Measurements from ENCODE around the gene CUX1. TPM values are rescaled to one million over a fixed set of nuclear protein-coding genes. Genes with fewer than 3 reads are reported as not detected.
"Not testable (repeated sequence)": the region's sequence is repeated elsewhere in the genome, so short reads cannot be mapped to it uniquely, and the experiment has no call there.

CUX1 gene
- total RNA-seq, 2 experiments from 2014 or later: 30.7 to 31.2 TPM

- peaks cover 2% of the 10 kb centered on the region for H3K4me1 Mint-ChIP-seq (ENCODE audit: low read depth)
- ChIA-PET POLR2A (interaction anchor here (0.5 kb wide), 1 partner anchor 617 kb away, joined by 3 read pairs; no protein-coding TSS in a partner anchor), CTCF (no interaction called here)
- no peaks in the 10 kb centered on the region for H3K36me3 Mint-ChIP-seq (ENCODE audit: low read depth)
- no peaks in the 10 kb centered on the region for H3K9me3 Mint-ChIP-seq (ENCODE audit: insufficient read depth)
- H3K27me3 Mint-ChIP-seq (ENCODE audit: low read depth): no peaks in the 10 kb centered on the region
- ATAC-seq: no peak
- H3K27ac Mint-ChIP-seq: no peak overlapping the region
- H3K4me3 Mint-ChIP-seq: no peak overlapping the region
- no peak for DNase-seq
These were observed 227.7 kb downstream of the CUX1 start for GRCh38 chr7:102044984-102045673.

GRCh38 chr7:102045681-102046372 lies 228.4 kb downstream of the CUX1 start:
- no peak for ATAC-seq
- POLR2A ChIA-PET: interaction anchor here (0.5 kb wide), 1 partner anchor 618 kb away, joined by 3 read pairs; no protein-coding TSS in a partner anchor

GRCh38 chr7:102046373-102047117 lies 229.1 kb downstream of the CUX1 start:
- H3K4me3 Mint-ChIP-seq: no peak overlapping the region
- no peak for DNase-seq
- no peaks in the 10 kb centered on the region for H3K9me3 Mint-ChIP-seq (ENCODE audit: insufficient read depth)
- no peaks in the 10 kb centered on the region for H3K27me3 Mint-ChIP-seq (ENCODE audit: low read depth)
- H3K27ac Mint-ChIP-seq: no peak overlapping the region
- peaks cover 2% of the 10 kb centered on the region for H3K4me1 Mint-ChIP-seq (ENCODE audit: low read depth)
- no peak for ATAC-seq
- no peaks in the 10 kb centered on the region for H3K36me3 Mint-ChIP-seq (ENCODE audit: low read depth)
- POLR2A ChIA-PET: no interaction called here
- CTCF ChIA-PET: no interaction called here

More at GRCh38 chr7:102045681-102046372, 228.4 kb downstream of the CUX1 start:
- CTCF ChIA-PET: no interaction called here
- Mint-ChIP-seq H3K27ac (no peak overlapping the region), H3K4me1 (ENCODE audit: low read depth) (peaks cover 2% of the 10 kb centered on the region), H3K4me3 (no peak overlapping the region), H3K9me3 (ENCODE audit: insufficient read depth) (no peaks in the 10 kb centered on the region), H3K36me3 (ENCODE audit: low read depth) (no peaks in the 10 kb centered on the region), H3K27me3 (ENCODE audit: low read depth) (no peaks in the 10 kb centered on the region)
- DNase-seq: no peak

- no peak for ATAC-seq
- CTCF ChIA-PET: no interaction called here
These were observed 229.7 kb downstream of the CUX1 start for GRCh38 chr7:102047167-102047566.

GRCh38 chr7:102049765-102050164 lies 232.3 kb downstream of the CUX1 start:
- no peaks in the 10 kb centered on the region for H3K27me3 Mint-ChIP-seq (ENCODE audit: low read depth)
- H3K4me1 Mint-ChIP-seq (ENCODE audit: low read depth): peaks cover 2% of the 10 kb centered on the region
- H3K36me3 Mint-ChIP-seq (ENCODE audit: low read depth): peaks cover 5% of the 10 kb centered on the region
- no peak overlapping the region for H3K27ac Mint-ChIP-seq
- DNase-seq (no peak), ATAC-seq (no peak)
- H3K4me3 Mint-ChIP-seq: no peak overlapping the region
- CTCF ChIA-PET: no interaction called here
- H3K9me3 Mint-ChIP-seq (ENCODE audit: insufficient read depth): peaks cover 7% of the 10 kb centered on the region
- POLR2A ChIA-PET: no interaction called here

More at GRCh38 chr7:102047167-102047566, 229.7 kb downstream of the CUX1 start:
- Mint-ChIP-seq H3K36me3 (ENCODE audit: low read depth) (no peaks in the 10 kb centered on the region), H3K9me3 (ENCODE audit: insufficient read depth) (no peaks in the 10 kb centered on the region), H3K27me3 (ENCODE audit: low read depth) (no peaks in the 10 kb centered on the region), H3K27ac (no peak overlapping the region), H3K4me3 (no peak overlapping the region), H3K4me1 (ENCODE audit: low read depth) (peaks cover 2% of the 10 kb centered on the region)
- POLR2A ChIA-PET: no interaction called here
- DNase-seq: no peak

- no peak for ATAC-seq
- CTCF ChIA-PET: no interaction called here
- POLR2A ChIA-PET: no interaction called here
- no peak for DNase-seq
- no peaks in the 10 kb centered on the region for H3K27me3 Mint-ChIP-seq (ENCODE audit: low read depth)
- H3K27ac Mint-ChIP-seq: no peak overlapping the region
- peaks cover 14% of the 10 kb centered on the region for H3K9me3 Mint-ChIP-seq (ENCODE audit: insufficient read depth)
- H3K4me3 Mint-ChIP-seq: no peak overlapping the region
- H3K36me3 Mint-ChIP-seq (ENCODE audit: low read depth): peaks cover 15% of the 10 kb centered on the region
- H3K4me1 Mint-ChIP-seq (ENCODE audit: low read depth): peaks cover 11% of the 10 kb centered on the region
These were observed 233.5 kb downstream of the CUX1 start for GRCh38 chr7:102050864-102051460.

GRCh38 chr7:102051736-102052135 lies 234.3 kb downstream of the CUX1 start:
- Mint-ChIP-seq H3K4me1 (ENCODE audit: low read depth) (peaks cover 11% of the 10 kb centered on the region), H3K9me3 (ENCODE audit: insufficient read depth) (peaks cover 14% of the 10 kb centered on the region), H3K36me3 (ENCODE audit: low read depth) (peaks cover 15% of the 10 kb centered on the region)
- H3K27ac Mint-ChIP-seq; H3K4me3 Mint-ChIP-seq; DNase-seq; ATAC-seq; H3K27me3 Mint-ChIP-seq (ENCODE audit: low read depth); CTCF ChIA-PET; POLR2A ChIA-PET: not testable (repeated sequence)

GRCh38 chr7:102054158-102054557 lies 236.7 kb downstream of the CUX1 start:
- DNase-seq (no peak), ATAC-seq (no peak)
- POLR2A ChIA-PET: no interaction called here
- Mint-ChIP-seq H3K9me3 (ENCODE audit: insufficient read depth) (peaks cover 14% of the 10 kb centered on the region), H3K27ac (no peak overlapping the region), H3K4me3 (no peak overlapping the region), H3K36me3 (ENCODE audit: low read depth) (peaks cover 15% of the 10 kb centered on the region), H3K4me1 (ENCODE audit: low read depth) (peaks cover 11% of the 10 kb centered on the region), H3K27me3 (ENCODE audit: low read depth) (no peaks in the 10 kb centered on the region)
- CTCF ChIA-PET: no interaction called here

- POLR2A ChIA-PET: no interaction called here
- ATAC-seq (no peak), DNase-seq (no peak)
- Mint-ChIP-seq H3K27ac (no peak overlapping the region), H3K4me1 (ENCODE audit: low read depth) (peaks cover 11% of the 10 kb centered on the region), H3K36me3 (ENCODE audit: low read depth) (peaks cover 15% of the 10 kb centered on the region), H3K9me3 (ENCODE audit: insufficient read depth) (peaks cover 14% of the 10 kb centered on the region), H3K4me3 (no peak overlapping the region), H3K27me3 (ENCODE audit: low read depth) (no peaks in the 10 kb centered on the region)
- CTCF ChIA-PET: interaction anchor here (1.0 kb wide), 1 partner anchor 182 kb away, joined by 4 read pairs; no protein-coding TSS in a partner anchor
These were observed 238.0 kb downstream of the CUX1 start for GRCh38 chr7:102055181-102055976.

- Mint-ChIP-seq H3K9me3 (ENCODE audit: insufficient read depth) (peaks cover 9% of the 10 kb centered on the region), H3K27me3 (ENCODE audit: low read depth) (no peaks in the 10 kb centered on the region), H3K4me3 (no peak overlapping the region), H3K36me3 (ENCODE audit: low read depth) (peaks cover 10% of the 10 kb centered on the region), H3K27ac (no peak overlapping the region), H3K4me1 (ENCODE audit: low read depth) (peaks cover 11% of the 10 kb centered on the region)
- POLR2A ChIA-PET: no interaction called here
- ATAC-seq: no peak
- CTCF ChIA-PET: no interaction called here
- no peak for DNase-seq
These were observed 242.1 kb downstream of the CUX1 start for GRCh38 chr7:102059524-102059923.

- Mint-ChIP-seq H3K9me3 (ENCODE audit: insufficient read depth) (no peaks in the 10 kb centered on the region), H3K4me1 (ENCODE audit: low read depth) (no peaks in the 10 kb centered on the region), H3K36me3 (ENCODE audit: low read depth) (no peaks in the 10 kb centered on the region), H3K27ac (no peak overlapping the region), H3K4me3 (no peak overlapping the region), H3K27me3 (ENCODE audit: low read depth) (no peaks in the 10 kb centered on the region)
- ATAC-seq: no peak
- CTCF ChIA-PET: no interaction called here
- POLR2A ChIA-PET: no interaction called here
- no peak for DNase-seq
These were observed 244.0 kb downstream of the CUX1 start for GRCh38 chr7:102061354-102061945.

Data from activated CD8-positive, alpha-beta T cell treated with anti-CD3 and anti-CD28 coated beads, Interleukin-2, amount 10 ng/mL, durations not matched to agents 7 days and 5 days (primary cell).